ENCODE results near the gene FBXO48.

The FBXO48 gene

DNA sequence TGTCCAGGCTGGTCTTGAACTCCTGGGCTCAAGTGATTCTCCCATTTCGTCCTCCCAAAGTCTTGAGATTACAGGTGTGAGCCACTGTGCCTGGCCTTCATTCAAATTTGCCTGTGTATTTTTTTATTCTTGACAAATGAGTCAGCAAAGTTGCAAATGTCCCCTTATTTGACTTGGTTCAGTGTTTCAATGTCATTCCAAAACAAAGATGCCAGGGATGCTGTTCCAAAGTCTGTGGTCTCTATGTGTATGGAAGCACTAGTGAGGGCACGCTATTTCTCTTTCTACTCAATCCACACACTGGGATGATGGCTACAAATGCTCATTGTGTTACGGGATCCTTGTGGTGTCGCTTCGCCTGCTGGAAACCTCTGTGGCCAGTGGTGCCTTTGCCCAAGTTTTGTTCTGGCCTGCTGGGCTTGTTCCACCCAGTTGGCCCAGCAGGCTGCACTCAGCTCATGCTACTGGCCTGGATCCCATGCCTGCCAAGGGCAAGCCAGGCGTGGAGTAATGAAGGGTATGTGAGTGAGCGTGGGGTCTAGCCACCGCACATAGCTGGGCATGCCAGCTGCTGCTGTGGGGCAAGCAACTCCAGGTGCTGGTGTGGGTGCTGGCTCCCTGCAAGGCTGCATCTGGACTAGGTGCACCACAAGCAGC, 35.6 kb downstream of the FBXO48 start:
- Histone ChIP-seq H3K9ac (ENCODE audit: low read length) (no peak overlapping the region), H3K27me3 (ENCODE audit: control insufficient read depth, insufficient read depth, low read length) (no peaks in the 10 kb centered on the region), H3K4me1 (ENCODE audit: control insufficient read depth, low read depth, low read length) (no peaks in the 10 kb centered on the region), H3K27ac (ENCODE audit: low read length) (no peak overlapping the region), H3K9me3 (ENCODE audit: control insufficient read depth, low read depth, low read length) (no peaks in the 10 kb centered on the region), H3K4me3 (ENCODE audit: low read length) (no peak overlapping the region), H3K36me3 (ENCODE audit: control insufficient read depth, low read depth, low read length) (no peaks in the 10 kb centered on the region)

DNA sequence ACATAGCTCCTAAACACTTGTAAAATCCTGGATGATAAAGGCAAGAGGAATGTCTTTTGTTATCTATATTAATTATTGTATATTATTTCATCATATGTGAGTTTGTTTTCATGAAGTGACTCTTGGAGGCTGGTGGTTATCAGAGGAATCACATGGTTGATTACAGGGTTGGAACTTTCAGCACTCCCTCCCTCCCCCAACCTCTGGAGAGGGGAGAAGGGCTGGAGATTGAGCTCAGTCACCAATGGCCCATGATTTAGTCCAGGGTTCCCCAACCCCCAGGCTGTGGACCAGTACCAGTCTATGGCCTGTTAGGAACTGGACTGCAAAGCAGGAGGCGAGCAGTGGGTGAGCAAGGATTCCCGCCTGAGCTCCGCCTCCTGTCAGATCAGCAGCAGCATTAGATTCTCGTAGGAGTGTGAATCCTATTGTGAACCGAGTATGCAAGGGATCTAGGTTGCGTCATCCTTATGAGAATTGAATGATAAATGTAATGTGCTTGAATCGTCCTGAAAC, 37.7 kb downstream of the FBXO48 start:
- H3K36me3 ChIP-seq (ENCODE audit: control insufficient read depth, low read depth, low read length): no peaks in the 10 kb centered on the region
- H3K27me3 ChIP-seq (ENCODE audit: control insufficient read depth, insufficient read depth, low read length): no peaks in the 10 kb centered on the region
- no peaks in the 10 kb centered on the region for H3K4me1 ChIP-seq (ENCODE audit: control insufficient read depth, low read depth, low read length)
- no peak overlapping the region for H3K27ac ChIP-seq (ENCODE audit: low read length)
- H3K9ac ChIP-seq (ENCODE audit: low read length): no peak overlapping the region
- H3K9me3 ChIP-seq (ENCODE audit: control insufficient read depth, low read depth, low read length): no peaks in the 10 kb centered on the region
- no peak overlapping the region for H3K4me3 ChIP-seq (ENCODE audit: low read length)

GRCh38 chr2:68428746-68429145, 38.3 kb downstream of the FBXO48 start:
- Histone ChIP-seq H3K27me3 (ENCODE audit: control insufficient read depth, insufficient read depth, low read length) (no peaks in the 10 kb centered on the region), H3K36me3 (ENCODE audit: control insufficient read depth, low read depth, low read length) (no peaks in the 10 kb centered on the region), H3K27ac (ENCODE audit: low read length) (no peak overlapping the region), H3K9me3 (ENCODE audit: control insufficient read depth, low read depth, low read length) (no peaks in the 10 kb centered on the region), H3K4me1 (ENCODE audit: control insufficient read depth, low read depth, low read length) (no peaks in the 10 kb centered on the region), H3K9ac (ENCODE audit: low read length) (no peak overlapping the region), H3K4me3 (ENCODE audit: low read length) (no peak overlapping the region)

GRCh38 chr2:68428126-68428525, 39.0 kb downstream of the FBXO48 start:
- H3K27ac ChIP-seq (ENCODE audit: low read length): no peak overlapping the region
- H3K4me1 ChIP-seq (ENCODE audit: control insufficient read depth, low read depth, low read length): no peaks in the 10 kb centered on the region
- H3K27me3 ChIP-seq (ENCODE audit: control insufficient read depth, insufficient read depth, low read length): no peaks in the 10 kb centered on the region
- H3K9me3 ChIP-seq (ENCODE audit: control insufficient read depth, low read depth, low read length): no peaks in the 10 kb centered on the region
- no peak overlapping the region for H3K9ac ChIP-seq (ENCODE audit: low read length)
- no peak overlapping the region for H3K4me3 ChIP-seq (ENCODE audit: low read length)
- H3K36me3 ChIP-seq (ENCODE audit: control insufficient read depth, low read depth, low read length): no peaks in the 10 kb centered on the region

- Histone ChIP-seq H3K27ac (ENCODE audit: low read length) (no peak overlapping the region), H3K9me3 (ENCODE audit: control insufficient read depth, low read depth, low read length) (no peaks in the 10 kb centered on the region), H3K36me3 (ENCODE audit: control insufficient read depth, low read depth, low read length) (no peaks in the 10 kb centered on the region), H3K4me3 (ENCODE audit: low read length) (no peak overlapping the region), H3K27me3 (ENCODE audit: control insufficient read depth, insufficient read depth, low read length) (no peaks in the 10 kb centered on the region), H3K9ac (ENCODE audit: low read length) (no peak overlapping the region), H3K4me1 (ENCODE audit: control insufficient read depth, low read depth, low read length) (no peaks in the 10 kb centered on the region)
Measured at GRCh38 chr2:68426848-68427579, 40.1 kb downstream of the FBXO48 start.

DNA sequence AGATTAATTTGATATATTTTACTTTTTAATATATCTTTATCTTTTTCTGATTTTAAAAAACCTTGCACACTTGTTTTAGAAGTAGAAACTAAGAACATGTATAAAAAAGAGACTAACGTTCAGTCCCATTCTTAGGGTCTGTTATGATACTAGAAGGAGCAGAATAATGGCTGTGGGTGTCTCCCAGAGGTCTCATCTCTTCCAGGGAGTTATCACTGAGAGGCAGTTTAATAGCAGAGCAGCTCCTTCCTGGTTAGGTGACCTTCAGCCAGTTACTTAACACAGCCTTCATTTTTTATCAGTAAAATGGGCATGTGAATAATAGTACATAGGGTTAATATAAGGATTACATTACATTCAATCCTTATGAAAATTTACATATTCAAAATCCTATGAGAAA, 40.6 kb downstream of the FBXO48 start:
- Histone ChIP-seq H3K36me3 (ENCODE audit: control insufficient read depth, low read depth, low read length) (no peaks in the 10 kb centered on the region), H3K27ac (ENCODE audit: low read length) (no peak overlapping the region), H3K4me3 (ENCODE audit: low read length) (no peak overlapping the region), H3K9ac (ENCODE audit: low read length) (no peak overlapping the region), H3K27me3 (ENCODE audit: control insufficient read depth, insufficient read depth, low read length) (no peaks in the 10 kb centered on the region), H3K9me3 (ENCODE audit: control insufficient read depth, low read depth, low read length) (no peaks in the 10 kb centered on the region), H3K4me1 (ENCODE audit: control insufficient read depth, low read depth, low read length) (no peaks in the 10 kb centered on the region)

DNA sequence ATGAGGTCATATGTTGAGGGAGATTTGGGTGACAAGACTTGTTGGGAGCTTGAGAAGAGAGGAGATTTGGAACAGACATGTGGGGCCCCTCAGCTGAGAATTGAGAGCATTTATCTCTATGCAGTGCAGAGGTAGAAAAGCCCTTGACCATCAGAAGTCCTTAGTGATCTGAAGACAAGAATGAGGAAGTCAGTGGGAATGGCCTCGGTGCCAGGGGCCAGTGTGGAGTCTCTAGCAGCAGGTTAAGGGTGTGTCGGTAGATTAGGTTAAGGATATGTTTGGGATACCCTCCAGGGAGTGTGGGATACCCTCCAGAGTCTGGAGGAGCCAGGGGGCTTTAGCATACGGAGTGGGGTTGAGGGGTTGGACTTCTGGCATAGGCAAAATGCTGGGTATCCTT, 41.6 kb downstream of the FBXO48 start:
- H3K4me3 ChIP-seq (ENCODE audit: low read length): no peak overlapping the region
- no peaks in the 10 kb centered on the region for H3K4me1 ChIP-seq (ENCODE audit: control insufficient read depth, low read depth, low read length)
- no peak overlapping the region for H3K9ac ChIP-seq (ENCODE audit: low read length)
- no peaks in the 10 kb centered on the region for H3K27me3 ChIP-seq (ENCODE audit: control insufficient read depth, insufficient read depth, low read length)
- H3K27ac ChIP-seq (ENCODE audit: low read length): no peak overlapping the region
- no peaks in the 10 kb centered on the region for H3K9me3 ChIP-seq (ENCODE audit: control insufficient read depth, low read depth, low read length)
- H3K36me3 ChIP-seq (ENCODE audit: control insufficient read depth, low read depth, low read length): no peaks in the 10 kb centered on the region

DNA sequence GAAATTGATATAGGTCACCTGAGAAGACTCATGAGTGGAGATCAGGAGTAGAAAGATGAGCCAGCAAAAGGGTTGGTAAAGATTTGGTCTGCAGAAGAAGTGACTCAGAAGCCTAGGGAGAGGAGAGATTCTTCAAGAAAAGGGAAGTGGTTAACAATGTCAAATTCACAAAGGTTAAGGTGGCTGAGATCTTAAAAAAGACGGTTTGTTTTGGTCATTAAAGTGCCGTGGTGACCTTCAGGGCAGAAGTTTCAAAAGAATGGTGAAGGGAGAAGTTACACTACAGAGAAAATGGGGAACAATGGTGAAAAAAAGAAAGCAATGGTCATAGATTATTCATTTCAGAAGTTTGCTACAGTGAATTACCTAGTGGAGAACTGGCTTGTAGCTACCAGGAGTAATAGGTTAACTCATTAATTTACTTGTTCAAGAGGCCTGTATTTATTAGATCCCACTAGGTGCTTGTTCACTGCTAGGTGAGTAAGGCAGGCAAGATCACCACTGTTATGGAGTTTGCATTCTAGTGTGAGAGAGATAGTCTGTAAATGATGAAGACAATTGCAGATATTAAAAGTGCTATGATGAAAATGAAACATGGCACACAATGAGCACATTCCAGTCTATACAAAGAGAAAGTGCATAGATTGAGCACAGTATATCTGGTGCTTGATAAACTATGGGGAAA, 43.0 kb downstream of the FBXO48 start:
- Histone ChIP-seq H3K4me1 (ENCODE audit: control insufficient read depth, low read depth, low read length) (peaks cover 5% of the 10 kb centered on the region), H3K27me3 (ENCODE audit: control insufficient read depth, insufficient read depth, low read length) (no peaks in the 10 kb centered on the region), H3K9me3 (ENCODE audit: control insufficient read depth, low read depth, low read length) (no peaks in the 10 kb centered on the region), H3K36me3 (ENCODE audit: control insufficient read depth, low read depth, low read length) (no peaks in the 10 kb centered on the region), H3K27ac (ENCODE audit: low read length) (no peak overlapping the region), H3K4me3 (ENCODE audit: low read length) (no peak overlapping the region), H3K9ac (ENCODE audit: low read length) (no peak overlapping the region)

- H3K9ac ChIP-seq (ENCODE audit: low read length): no peak overlapping the region
- no peaks in the 10 kb centered on the region for H3K27me3 ChIP-seq (ENCODE audit: control insufficient read depth, insufficient read depth, low read length)
Measured at GRCh38 chr2:68420254-68420910, 46.7 kb downstream of the FBXO48 start.

GRCh38 chr2:68418855-68419254, 48.2 kb downstream of the FBXO48 start:
- no peak overlapping the region for H3K9ac ChIP-seq (ENCODE audit: low read length)
- no peaks in the 10 kb centered on the region for H3K9me3 ChIP-seq (ENCODE audit: control insufficient read depth, low read depth, low read length)
- no peak overlapping the region for H3K27ac ChIP-seq (ENCODE audit: low read length)
- H3K36me3 ChIP-seq (ENCODE audit: control insufficient read depth, low read depth, low read length): no peaks in the 10 kb centered on the region
- H3K4me3 ChIP-seq (ENCODE audit: low read length): no peak overlapping the region
- no peaks in the 10 kb centered on the region for H3K27me3 ChIP-seq (ENCODE audit: control insufficient read depth, insufficient read depth, low read length)
- H3K4me1 ChIP-seq (ENCODE audit: control insufficient read depth, low read depth, low read length): peaks cover 12% of the 10 kb centered on the region

More at GRCh38 chr2:68420254-68420910, 46.7 kb downstream of the FBXO48 start:
- Histone ChIP-seq H3K4me1 (ENCODE audit: control insufficient read depth, low read depth, low read length) (peaks cover 12% of the 10 kb centered on the region), H3K36me3 (ENCODE audit: control insufficient read depth, low read depth, low read length) (no peaks in the 10 kb centered on the region), H3K27ac (ENCODE audit: low read length) (no peak overlapping the region), H3K4me3 (ENCODE audit: low read length) (no peak overlapping the region), H3K9me3 (ENCODE audit: control insufficient read depth, low read depth, low read length) (no peaks in the 10 kb centered on the region)

- H3K27me3 ChIP-seq (ENCODE audit: control insufficient read depth, insufficient read depth, low read length): no peaks in the 10 kb centered on the region
- H3K9ac ChIP-seq (ENCODE audit: low read length): no peak overlapping the region
- no peak overlapping the region for H3K4me3 ChIP-seq (ENCODE audit: low read length)
- no peaks in the 10 kb centered on the region for H3K9me3 ChIP-seq (ENCODE audit: control insufficient read depth, low read depth, low read length)
- H3K4me1 ChIP-seq (ENCODE audit: control insufficient read depth, low read depth, low read length): peaks cover 12% of the 10 kb centered on the region
- H3K36me3 ChIP-seq (ENCODE audit: control insufficient read depth, low read depth, low read length): no peaks in the 10 kb centered on the region
- H3K27ac ChIP-seq (ENCODE audit: low read length): no peak overlapping the region
Measured at GRCh38 chr2:68418419-68418818, 48.7 kb downstream of the FBXO48 start.
